Testis (tissue), 2 donors: Measurements from ENCODE around the gene SCAF8.
"Not testable (repeated sequence)": the region's sequence is repeated elsewhere in the genome, so short reads cannot be mapped to it uniquely, and the experiment has no call there.

Experiments used
- CTCF ChIP-seq, 3 experiments: fragments of 450-650 bp in 2 of 3; fragments of 200-600 bp in 1 of 3; sonication (generic) in 1 of 3; IDR thresholded peaks; one replicate each; pipeline ENCODE4 v1.5.1; 2016 to 2019; ENCODE audit warnings: antibody characterized with exemption in 3 of 3, mild to moderate bottlenecking in 2 of 3, moderate library complexity in 1 of 3
- POLR2A ChIP-seq: fragments of 450-650 bp; IDR thresholded peaks from one replicate; pipeline ENCODE4 v1.6.1; 2017; ENCODE audit warnings: antibody characterized with exemption, mild to moderate bottlenecking, moderate library complexity

DNA sequence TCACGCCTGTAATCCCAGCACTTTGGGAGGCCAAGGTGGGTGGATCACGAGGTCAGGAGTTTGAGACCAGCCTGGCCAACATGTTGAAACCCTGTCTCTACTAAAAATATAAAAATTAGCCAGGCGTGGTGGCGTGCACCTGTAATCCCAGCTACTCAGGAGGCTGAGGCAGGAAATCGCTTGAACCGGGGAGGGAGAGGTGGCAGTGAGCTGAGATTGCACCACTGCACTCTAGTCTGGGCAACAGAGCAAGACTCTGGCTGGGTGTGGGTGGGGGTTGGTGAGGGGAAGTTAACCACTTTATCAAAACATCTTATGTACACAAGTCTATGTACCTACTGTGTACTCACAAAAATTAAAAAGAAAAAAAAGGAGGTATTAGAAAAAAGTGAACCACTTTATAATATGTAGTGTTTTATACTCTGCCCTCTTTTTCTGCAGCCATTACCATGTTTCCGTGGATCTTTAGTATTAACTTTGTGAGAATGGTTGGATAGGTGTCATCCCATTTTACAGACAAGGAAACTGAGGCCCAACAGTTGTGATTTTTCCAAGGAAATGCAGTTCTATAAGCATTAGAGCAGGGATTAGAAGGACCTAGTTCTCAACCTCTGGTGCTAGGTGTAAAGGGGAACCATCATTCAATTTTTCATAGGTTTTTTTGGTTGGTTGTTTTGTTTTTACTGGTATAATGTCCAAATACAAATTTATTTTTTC, 11.0 kb downstream of the SCAF8 start:
- TF ChIP-seq CTCF (IDR thresholded peaks at IDR 0.05); POLR2A: not testable (repeated sequence)
